HG02973 (cell line): ENCODE results near the gene LCK.

Experiments
- ATAC-seq: cut with Tn5 transposase; IDR thresholded peaks from one replicate; pipeline ENCODE4 v1.9.1; 2021; ENCODE audit warnings: moderate library complexity; ENCODE audit not compliant: unreplicated experiment

The LCK gene

GRCh38 chr1:32318127-32318869, 67.2 kb downstream of the LCK start:
- ATAC-seq, result no peak

DNA sequence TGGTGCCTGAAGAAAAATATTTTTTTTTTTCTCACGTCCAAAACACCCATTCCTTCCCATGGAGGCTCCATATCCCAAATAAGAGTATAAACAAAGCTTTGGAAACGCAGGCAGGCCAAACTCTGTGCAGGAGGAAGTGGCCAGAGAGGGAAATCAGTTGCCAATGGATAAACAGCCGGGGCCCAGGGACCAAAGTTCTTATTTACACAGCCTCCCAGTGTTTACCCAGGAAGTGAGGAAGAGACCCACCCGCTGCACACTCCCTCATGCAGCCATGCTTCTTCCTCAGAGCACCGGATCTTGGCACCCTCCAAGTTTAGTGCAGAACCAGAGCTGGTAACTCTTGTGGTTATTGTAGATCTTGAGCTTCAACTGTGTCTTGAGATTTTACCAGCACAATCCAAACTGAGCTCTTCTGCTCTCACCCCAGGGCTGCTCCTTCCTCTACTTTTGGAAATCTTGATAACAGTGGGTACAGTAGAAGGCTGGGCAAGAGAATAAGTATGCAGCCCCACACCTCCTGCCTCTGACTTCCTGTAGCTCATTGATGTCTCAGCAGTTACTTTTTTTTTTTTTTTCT, 70.7 kb downstream of the LCK start:
- no peak for ATAC-seq

DNA sequence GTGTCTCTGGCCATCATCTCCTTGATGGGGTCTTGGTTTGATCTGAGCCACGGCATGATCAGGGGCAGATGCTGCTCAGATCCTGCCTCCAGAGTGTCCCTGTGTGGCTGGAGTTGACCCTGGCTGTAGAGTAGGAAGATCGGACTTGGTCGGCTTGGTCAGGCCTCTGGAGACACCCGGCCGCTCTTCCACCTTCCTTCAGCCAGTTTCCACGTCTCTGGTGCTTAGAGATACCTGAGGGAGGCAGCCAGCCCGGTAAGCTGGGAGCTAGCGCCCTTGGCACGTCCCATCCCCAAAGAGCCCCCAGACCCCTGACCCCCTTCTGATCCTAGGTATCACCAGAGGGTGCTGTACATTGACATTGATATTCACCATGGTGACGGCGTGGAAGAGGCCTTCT, 76.1 kb downstream of the LCK start:
- ATAC-seq, result no peak

GRCh38 chr1:32329931-32330466, 78.9 kb downstream of the LCK start:
- no peak for ATAC-seq

- ATAC-seq, result no peak
Measured at GRCh38 chr1:32330558-32331151, 79.6 kb downstream of the LCK start.

DNA sequence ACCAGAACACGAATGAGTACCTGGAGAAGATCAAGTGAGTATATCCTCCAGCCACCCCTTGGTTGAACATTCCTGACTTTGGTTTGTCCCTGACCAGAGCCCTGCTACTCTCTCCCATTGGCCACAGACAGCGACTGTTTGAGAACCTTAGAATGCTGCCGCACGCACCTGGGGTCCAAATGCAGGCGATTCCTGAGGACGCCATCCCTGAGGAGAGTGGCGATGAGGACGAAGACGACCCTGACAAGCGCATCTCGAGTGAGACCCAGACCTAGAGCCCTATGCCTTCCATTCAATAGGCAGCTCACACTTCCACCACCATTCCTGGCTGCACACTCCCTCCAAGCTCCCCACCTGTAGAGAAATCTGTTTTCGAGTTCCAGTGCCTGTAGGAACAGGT, 80.5 kb downstream of the LCK start:
- no peak for ATAC-seq

GRCh38 chr1:32332290-32333079, 81.4 kb downstream of the LCK start:
- ATAC-seq, result no peak

DNA sequence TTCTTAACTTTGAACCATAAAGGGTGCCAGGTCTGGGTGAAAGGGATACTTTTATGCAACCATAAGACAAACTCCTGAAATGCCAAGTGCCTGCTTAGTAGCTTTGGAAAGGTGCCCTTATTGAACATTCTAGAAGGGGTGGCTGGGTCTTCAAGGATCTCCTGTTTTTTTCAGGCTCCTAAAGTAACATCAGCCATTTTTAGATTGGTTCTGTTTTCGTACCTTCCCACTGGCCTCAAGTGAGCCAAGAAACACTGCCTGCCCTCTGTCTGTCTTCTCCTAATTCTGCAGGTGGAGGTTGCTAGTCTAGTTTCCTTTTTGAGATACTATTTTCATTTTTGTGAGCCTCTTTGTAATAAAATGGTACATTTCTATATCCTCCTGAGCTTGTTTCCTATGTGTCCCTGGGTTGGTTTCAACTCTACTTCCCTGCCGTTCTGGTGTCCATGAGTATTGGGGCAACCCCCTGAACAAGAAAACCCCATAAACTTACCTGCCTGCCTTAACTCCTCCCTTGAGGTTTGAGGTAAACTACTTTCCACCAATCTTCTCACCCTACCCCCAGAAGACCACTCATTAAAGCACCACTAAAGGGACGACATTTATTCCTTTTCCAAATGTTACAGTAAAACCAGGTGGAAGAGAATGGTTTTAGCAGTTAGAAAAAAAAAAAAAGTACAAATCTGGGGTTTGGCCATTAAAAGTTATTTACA, 82.3 kb downstream of the LCK start:
- ATAC-seq, result no peak

DNA sequence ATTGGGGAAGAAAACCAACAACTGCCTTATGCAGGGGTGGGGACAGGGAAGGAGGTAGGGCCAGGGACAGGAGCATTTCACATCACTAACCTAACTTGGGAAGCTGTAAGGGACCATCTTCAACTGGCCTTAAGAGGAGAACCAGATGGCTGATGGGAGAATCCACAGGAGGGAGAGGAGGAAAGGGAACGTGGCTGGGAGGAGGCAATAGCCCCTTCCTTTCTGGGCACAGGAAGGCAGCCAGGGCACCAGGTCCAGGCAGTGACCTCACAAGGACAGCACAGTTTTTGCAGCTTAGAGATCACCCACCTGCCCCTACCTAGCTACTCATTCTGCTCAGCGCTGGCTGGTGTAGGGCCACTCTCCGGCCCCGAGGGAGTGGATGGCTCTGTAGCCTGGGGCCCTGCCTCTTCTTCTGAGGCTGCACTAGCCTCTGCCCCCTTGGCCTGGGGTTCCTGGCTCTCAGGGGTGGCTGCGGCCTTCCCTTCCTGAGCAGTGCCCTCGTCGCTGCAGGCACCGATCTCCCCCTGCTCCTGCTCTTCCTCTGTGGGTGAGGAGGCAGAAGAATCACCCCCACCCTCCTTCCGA, 83.3 kb downstream of the LCK start:
- no peak for ATAC-seq

DNA sequence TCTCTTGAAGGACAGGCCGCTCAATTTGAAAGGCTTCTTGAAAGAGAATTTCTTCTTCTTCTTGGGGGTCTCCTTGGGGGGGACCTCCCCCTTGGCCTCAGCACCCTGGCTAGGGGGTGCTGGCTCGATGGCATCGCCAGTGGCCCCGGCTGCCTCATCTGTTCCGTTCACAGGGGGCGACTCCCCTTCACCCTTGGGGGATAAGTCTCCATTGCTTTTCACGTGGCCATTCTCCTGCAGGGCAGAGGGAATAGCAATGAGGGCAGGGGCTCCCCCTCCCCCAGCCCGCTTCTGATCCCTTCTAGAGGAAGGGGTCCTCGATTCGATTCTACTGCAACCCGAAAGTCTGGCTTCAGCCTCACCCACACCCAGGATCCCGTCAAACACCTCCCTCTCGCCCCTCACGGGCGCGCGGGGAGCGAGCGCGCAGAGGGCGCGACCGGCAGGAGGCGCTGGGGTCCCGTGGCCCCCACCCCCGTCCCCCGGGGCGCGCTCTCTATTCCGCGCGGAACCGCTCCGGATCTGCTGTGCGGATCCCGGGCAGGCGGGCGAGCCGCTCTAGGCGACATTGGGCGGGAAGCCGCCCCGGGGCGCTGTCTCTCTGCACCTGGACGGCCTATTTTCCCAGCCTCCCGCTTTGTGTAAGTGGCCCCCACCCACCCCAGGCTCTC, 83.9 kb downstream of the LCK start:
- no peak for ATAC-seq

- ATAC-seq, result no peak
Measured at GRCh38 chr1:32335535-32335789, 84.4 kb downstream of the LCK start.
